Neural cell (in vitro differentiated cells): ENCODE measurements around the gene PARVB. TPM values are rescaled to one million over a fixed set of nuclear protein-coding genes. Genes with fewer than 3 reads are reported as not detected.

Source experiments
- H2AFZ ChIP-seq: fragments of 200-600, 300-800 bp; sonication (generic), shearing (Covaris generic); 2 replicates; pipeline ENCODE4 v1.6.0; 2014; ENCODE audit warnings: low read depth, mild to moderate bottlenecking, antibody characterized with exemption, low read length, moderate library complexity
- H3F3A ChIP-seq: fragments of 200-600 bp; shearing (Covaris generic); 2 replicates; pipeline ENCODE4 v1.6.1; 2016; ENCODE audit warnings: mild to moderate bottlenecking, moderate library complexity, mixed read lengths, antibody characterized with exemption, low read length; ENCODE audit not compliant: insufficient read depth, poor library complexity, severe bottlenecking
- H3K27ac ChIP-seq: fragments of 200-600, 300-800 bp; sonication (generic), shearing (Covaris generic); 2 replicates; pipeline ENCODE4 v1.5.1; 2014; ENCODE audit warnings: mild to moderate bottlenecking, low read length, moderate library complexity
- H3K27me3 ChIP-seq: fragments of 300-800, 200-600 bp; sonication (generic), shearing (Covaris generic); 2 replicates; pipeline ENCODE4 v1.6.0; 2014; ENCODE audit warnings: mild to moderate bottlenecking, low read depth, low read length, moderate library complexity; ENCODE audit not compliant: insufficient read depth
- H3K36me3 ChIP-seq: fragments of 300-800, 200-600 bp; sonication (generic), shearing (Covaris generic); 2 replicates; pipeline ENCODE4 v1.5.1; 2014; ENCODE audit warnings: mild to moderate bottlenecking, antibody characterized with exemption, low read length, moderate library complexity; ENCODE audit not compliant: insufficient read depth
- H3K4me2 ChIP-seq: fragments of 300-800, 200-600 bp; sonication (generic), shearing (Covaris generic); 2 replicates; pipeline ENCODE4 v1.6.0; 2014; ENCODE audit warnings: mild to moderate bottlenecking, low read length
- H3K4me3 ChIP-seq: fragments of 300-800, 200-600 bp; sonication (generic), shearing (Covaris generic); 2 replicates; pipeline ENCODE4 v1.5.1; 2014; ENCODE audit warnings: mild to moderate bottlenecking, low read length, moderate library complexity
- H3K79me2 ChIP-seq: fragments of 200-600 bp; shearing (Covaris generic); replicated peaks from 2 replicates; pipeline ENCODE4 v1.6.0; 2014; ENCODE audit warnings: mild to moderate bottlenecking, low read length, moderate library complexity; ENCODE audit not compliant: insufficient read depth
- H3K9ac ChIP-seq: fragments of 300-800, 200-600 bp; sonication (generic), shearing (Covaris generic); 2 replicates; pipeline ENCODE4 v1.6.1; 2016; ENCODE audit warnings: mild to moderate bottlenecking, low read length, mixed read lengths
- H3K9me2 ChIP-seq: fragments of 200-600 bp; shearing (Covaris generic); 2 replicates; pipeline ENCODE4 v1.6.1; 2016; ENCODE audit warnings: mild to moderate bottlenecking, low read length, mixed read lengths; ENCODE audit not compliant: insufficient read depth
- H3K9me3 ChIP-seq: fragments of 200-600, 300-800 bp; sonication (generic), shearing (Covaris generic); 2 replicates; pipeline ENCODE4 v1.6.1; 2016; ENCODE audit warnings: mild to moderate bottlenecking, mixed run types, low read length, moderate library complexity, mixed read lengths
- H4K20me1 ChIP-seq: fragments of 200-600 bp; shearing (Covaris generic); 2 replicates; pipeline ENCODE4 v1.6.1; 2016; ENCODE audit warnings: mild to moderate bottlenecking, mixed run types; ENCODE audit not compliant: insufficient read depth
- EP300 ChIP-seq: fragments of 450-650 bp; conservative IDR thresholded peaks from 2 replicates; pipeline ENCODE4 v1.6.1; 2014; ENCODE audit warnings: antibody characterized with exemption, mild to moderate bottlenecking, moderate library complexity; ENCODE audit not compliant: poor library complexity, severe bottlenecking
- EZH2 ChIP-seq: fragments of 200-600, 300-800 bp; shearing (Covaris generic), sonication (generic); IDR thresholded peaks from 2 replicates; pipeline ENCODE4 v1.6.1; 2014; ENCODE audit warnings: antibody characterized with exemption, low read length, borderline replicate concordance, mild to moderate bottlenecking; ENCODE audit not compliant: insufficient read depth, poor library complexity, severe bottlenecking
- MXI1 ChIP-seq: fragments of 450-650 bp; conservative IDR thresholded peaks from 2 replicates; pipeline ENCODE4 v1.6.1; 2014; ENCODE audit warnings: antibody characterized with exemption, mild to moderate bottlenecking; ENCODE audit not compliant: poor library complexity, severe bottlenecking
- POLR2AphosphoS5 ChIP-seq: IDR thresholded peaks from 2 replicates; pipeline ENCODE4 v1.6.1; 2012
- RAD21 ChIP-seq: fragments of 450-650 bp; conservative IDR thresholded peaks from 2 replicates; pipeline ENCODE4 v1.6.1; 2014; ENCODE audit warnings: antibody characterized with exemption, mild to moderate bottlenecking, moderate library complexity
- SMC3 ChIP-seq: fragments of 450-650 bp; conservative IDR thresholded peaks from 2 replicates; pipeline ENCODE4 v1.6.1; 2014; ENCODE audit warnings: antibody characterized with exemption, mild to moderate bottlenecking, moderate library complexity; ENCODE audit not compliant: poor library complexity
- TAF1 ChIP-seq: IDR thresholded peaks from 2 replicates; pipeline ENCODE4 v1.6.1; 2012; ENCODE audit warnings: low read depth
- polyA plus RNA-seq: library from polyadenylated mRNA; depleted of rRNA; stranded (reverse); fragments of >200 nt; gene quantifications from 2 replicates; pipeline ENCODE4 v1.2.3, GENCODE V29; 2014
- TF ChIP-seq, protein P1 (sequence below): fragments of 450-650 bp; IDR thresholded peaks from 2 replicates; pipeline ENCODE4 v1.5.1; 2014; ENCODE audit warnings: antibody characterized with exemption, mild to moderate bottlenecking, moderate library complexity; ENCODE audit not compliant: poor library complexity, severe bottlenecking
- TF ChIP-seq, protein P2 (sequence below): IDR thresholded peaks from 2 replicates; pipeline ENCODE4 v1.6.1; 2012; ENCODE audit warnings: borderline replicate concordance

PARVB gene
- polyA plus RNA-seq, 1 donor from 2014 or later, result 1.2 TPM

DNA sequence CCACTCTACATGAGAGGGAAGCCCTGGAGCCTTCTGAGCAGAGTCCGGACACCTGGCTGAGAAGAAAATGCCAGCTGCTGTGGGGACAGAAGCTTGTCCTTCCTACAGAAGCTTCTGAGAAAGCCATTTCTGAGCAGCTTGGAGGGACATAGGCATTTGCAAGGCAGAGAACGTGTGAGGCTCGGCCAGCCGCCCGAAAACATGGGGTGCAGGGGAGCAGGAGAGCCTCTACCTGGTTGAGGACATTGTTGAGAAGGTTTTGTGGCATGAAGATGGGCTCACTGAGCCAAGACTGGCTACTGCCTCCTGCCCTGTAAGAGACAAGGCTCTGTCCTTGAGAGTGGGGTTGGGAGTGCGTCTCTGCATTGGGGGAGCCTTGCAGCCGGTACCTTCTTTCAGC lies 43.5 kb upstream of the PARVB start:
- no peaks in the 10 kb centered on the region for H3K9me3 ChIP-seq
- no peaks in the 10 kb centered on the region for H3K79me2 ChIP-seq
- H3K36me3 ChIP-seq, result no peaks in the 10 kb centered on the region
- no peaks in the 10 kb centered on the region for H3K27me3 ChIP-seq
- H2AFZ ChIP-seq, result no peak overlapping the region
- no peaks in the 10 kb centered on the region for H3K9me2 ChIP-seq
- H3K27ac ChIP-seq, result no peak overlapping the region
- H4K20me1 ChIP-seq, result no peaks in the 10 kb centered on the region
- no peak overlapping the region for H3K9ac ChIP-seq
- H3K4me3 ChIP-seq, result no peak overlapping the region
- H3F3A ChIP-seq, result no peaks in the 10 kb centered on the region
- TF ChIP-seq TAF1 (no peak), POLR2AphosphoS5 (no peak), SMC3 (no peak), EP300 (no peak), MXI1 (no peak), EZH2 (no peak)
- TF ChIP-seq, protein P1, sequence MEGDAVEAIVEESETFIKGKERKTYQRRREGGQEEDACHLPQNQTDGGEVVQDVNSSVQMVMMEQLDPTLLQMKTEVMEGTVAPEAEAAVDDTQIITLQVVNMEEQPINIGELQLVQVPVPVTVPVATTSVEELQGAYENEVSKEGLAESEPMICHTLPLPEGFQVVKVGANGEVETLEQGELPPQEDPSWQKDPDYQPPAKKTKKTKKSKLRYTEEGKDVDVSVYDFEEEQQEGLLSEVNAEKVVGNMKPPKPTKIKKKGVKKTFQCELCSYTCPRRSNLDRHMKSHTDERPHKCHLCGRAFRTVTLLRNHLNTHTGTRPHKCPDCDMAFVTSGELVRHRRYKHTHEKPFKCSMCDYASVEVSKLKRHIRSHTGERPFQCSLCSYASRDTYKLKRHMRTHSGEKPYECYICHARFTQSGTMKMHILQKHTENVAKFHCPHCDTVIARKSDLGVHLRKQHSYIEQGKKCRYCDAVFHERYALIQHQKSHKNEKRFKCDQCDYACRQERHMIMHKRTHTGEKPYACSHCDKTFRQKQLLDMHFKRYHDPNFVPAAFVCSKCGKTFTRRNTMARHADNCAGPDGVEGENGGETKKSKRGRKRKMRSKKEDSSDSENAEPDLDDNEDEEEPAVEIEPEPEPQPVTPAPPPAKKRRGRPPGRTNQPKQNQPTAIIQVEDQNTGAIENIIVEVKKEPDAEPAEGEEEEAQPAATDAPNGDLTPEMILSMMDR, result no peak
- H3K4me2 ChIP-seq, result no peak overlapping the region

DNA sequence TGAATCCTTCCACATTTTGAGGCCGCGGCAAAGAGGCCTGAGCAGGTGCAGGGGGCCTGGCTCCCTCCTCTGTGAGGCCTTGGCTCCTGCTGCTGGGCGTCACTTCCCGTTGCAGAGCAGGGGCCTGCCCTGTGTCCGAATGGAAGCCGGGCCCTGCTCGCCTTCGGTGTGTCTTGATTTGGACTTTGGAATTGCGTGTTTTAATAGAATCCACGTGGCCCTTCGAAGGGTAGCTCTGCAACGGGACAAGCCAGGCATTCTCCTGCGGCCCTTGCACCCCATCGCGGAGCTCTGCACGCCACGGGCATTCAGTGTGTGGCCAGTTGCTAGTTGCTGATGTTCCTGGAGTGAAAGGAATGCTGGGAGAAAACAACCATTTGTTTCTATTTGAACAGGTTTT lies 43.1 kb upstream of the PARVB start:
- no peaks in the 10 kb centered on the region for H3K27me3 ChIP-seq
- H3K9ac ChIP-seq, result no peak overlapping the region
- no peak overlapping the region for H3K27ac ChIP-seq
- H3K79me2 ChIP-seq, result no peaks in the 10 kb centered on the region
- no peaks in the 10 kb centered on the region for H3K36me3 ChIP-seq
- no peaks in the 10 kb centered on the region for H3F3A ChIP-seq
- TF ChIP-seq RAD21 (no peak), EP300 (no peak), POLR2AphosphoS5 (no peak), TAF1 (no peak), MXI1 (no peak), EZH2 (no peak), SMC3 (no peak)
- TF ChIP-seq, protein P2, sequence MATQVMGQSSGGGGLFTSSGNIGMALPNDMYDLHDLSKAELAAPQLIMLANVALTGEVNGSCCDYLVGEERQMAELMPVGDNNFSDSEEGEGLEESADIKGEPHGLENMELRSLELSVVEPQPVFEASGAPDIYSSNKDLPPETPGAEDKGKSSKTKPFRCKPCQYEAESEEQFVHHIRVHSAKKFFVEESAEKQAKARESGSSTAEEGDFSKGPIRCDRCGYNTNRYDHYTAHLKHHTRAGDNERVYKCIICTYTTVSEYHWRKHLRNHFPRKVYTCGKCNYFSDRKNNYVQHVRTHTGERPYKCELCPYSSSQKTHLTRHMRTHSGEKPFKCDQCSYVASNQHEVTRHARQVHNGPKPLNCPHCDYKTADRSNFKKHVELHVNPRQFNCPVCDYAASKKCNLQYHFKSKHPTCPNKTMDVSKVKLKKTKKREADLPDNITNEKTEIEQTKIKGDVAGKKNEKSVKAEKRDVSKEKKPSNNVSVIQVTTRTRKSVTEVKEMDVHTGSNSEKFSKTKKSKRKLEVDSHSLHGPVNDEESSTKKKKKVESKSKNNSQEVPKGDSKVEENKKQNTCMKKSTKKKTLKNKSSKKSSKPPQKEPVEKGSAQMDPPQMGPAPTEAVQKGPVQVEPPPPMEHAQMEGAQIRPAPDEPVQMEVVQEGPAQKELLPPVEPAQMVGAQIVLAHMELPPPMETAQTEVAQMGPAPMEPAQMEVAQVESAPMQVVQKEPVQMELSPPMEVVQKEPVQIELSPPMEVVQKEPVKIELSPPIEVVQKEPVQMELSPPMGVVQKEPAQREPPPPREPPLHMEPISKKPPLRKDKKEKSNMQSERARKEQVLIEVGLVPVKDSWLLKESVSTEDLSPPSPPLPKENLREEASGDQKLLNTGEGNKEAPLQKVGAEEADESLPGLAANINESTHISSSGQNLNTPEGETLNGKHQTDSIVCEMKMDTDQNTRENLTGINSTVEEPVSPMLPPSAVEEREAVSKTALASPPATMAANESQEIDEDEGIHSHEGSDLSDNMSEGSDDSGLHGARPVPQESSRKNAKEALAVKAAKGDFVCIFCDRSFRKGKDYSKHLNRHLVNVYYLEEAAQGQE, result no peak
- TF ChIP-seq, protein P1, result no peak
- no peak overlapping the region for H2AFZ ChIP-seq
- H3K4me2 ChIP-seq, result no peak overlapping the region
- no peaks in the 10 kb centered on the region for H3K9me2 ChIP-seq
- H3K4me3 ChIP-seq, result no peak overlapping the region
- H4K20me1 ChIP-seq, result no peaks in the 10 kb centered on the region
- no peaks in the 10 kb centered on the region for H3K9me3 ChIP-seq
